Measurements from ENCODE around the gene ST8SIA4.
A peak's percentile ranks its signal among the peaks of the same experiment; 100 is the strongest.

The ST8SIA4 gene

GRCh38 chr5:100779669-100780375, 123.3 kb downstream of the ST8SIA4 start:
- no peak for DNase-seq

GRCh38 chr5:100777680-100778300, 125.3 kb downstream of the ST8SIA4 start:
- peak; percentile 16 to 90 for DNase-seq

DNA sequence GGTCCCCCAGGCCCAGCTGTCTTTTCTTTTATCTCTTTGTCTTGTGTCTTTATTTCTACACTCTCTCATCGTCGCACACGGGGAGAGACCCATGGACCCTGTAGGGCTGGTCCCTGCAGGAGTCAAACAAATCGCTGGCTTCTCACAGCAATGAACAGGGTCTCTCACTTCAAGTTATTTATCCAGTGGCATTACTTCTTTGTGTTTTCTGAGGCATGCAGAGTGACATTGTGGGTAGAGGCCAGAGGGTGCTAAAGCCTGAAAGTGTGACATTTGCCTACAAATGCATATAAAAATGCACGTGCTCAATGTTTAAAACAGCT, 127.6 kb downstream of the ST8SIA4 start:
- no peak for DNase-seq

DNA sequence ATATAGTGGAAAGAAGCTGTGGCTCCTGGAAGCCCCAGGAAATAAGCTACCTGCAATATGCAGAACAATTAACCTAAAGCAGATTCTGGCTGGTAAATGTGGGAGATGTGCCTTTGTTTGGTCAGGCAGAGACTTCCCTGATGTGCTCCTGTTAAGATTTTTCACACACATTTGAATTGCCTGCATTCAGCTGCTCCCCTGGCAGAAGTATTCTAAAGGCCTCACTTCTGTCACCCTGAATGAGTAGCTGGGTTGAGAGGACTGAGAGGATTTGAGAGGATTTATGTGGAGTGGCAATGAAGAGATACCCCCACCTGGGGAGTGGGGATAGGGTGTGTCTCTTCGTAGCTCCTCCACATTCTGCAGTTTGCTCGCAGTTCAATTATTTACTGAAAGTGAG, 130.5 kb downstream of the ST8SIA4 start:
- DNase-seq: no peak

DNA sequence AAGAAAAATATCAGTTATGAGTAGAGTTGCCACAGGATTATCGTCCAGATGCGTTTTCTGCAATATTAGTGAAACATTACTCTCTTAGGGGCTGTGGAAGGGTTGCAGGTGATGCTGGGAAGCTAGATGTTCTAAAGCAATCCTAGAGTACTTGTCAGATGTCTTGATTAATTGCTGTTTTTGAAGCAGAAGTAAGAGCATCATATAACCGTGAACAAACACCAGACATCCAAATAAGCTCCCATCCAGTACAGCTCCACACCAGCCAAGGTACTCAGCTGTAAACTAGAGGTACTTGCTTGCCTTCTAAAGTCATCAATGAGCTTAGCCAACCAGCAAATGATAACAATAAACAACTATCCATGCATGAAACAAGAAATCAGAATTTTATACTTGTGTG, 131.1 kb downstream of the ST8SIA4 start:
- no peak for DNase-seq

DNA sequence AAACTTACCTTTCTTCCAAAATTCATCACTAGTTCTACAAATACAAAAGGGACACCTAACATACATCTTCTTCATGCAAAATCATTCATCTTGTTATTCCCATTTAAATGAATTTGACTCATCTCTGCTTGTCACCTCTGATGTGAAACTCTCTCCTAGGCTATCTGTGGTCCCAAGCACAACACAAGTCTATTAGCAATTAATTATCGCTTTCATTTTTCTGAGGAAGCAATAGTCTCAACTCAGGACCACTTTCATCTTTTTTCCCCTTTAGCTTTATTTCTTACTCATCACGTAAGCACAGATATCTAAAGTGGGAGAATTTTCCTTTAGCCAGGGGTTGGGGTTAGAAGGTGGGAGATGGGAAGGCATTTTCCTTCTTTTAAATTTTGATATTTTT, 131.9 kb downstream of the ST8SIA4 start:
- no peak for DNase-seq

GRCh38 chr5:100768221-100768620, 134.9 kb downstream of the ST8SIA4 start:
- DNase-seq: no peak

- no peak for DNase-seq
These were observed 140.1 kb downstream of the ST8SIA4 start for GRCh38 chr5:100762995-100763394.

GRCh38 chr5:100762108-100762507, 141.0 kb downstream of the ST8SIA4 start:
- no peak for DNase-seq

GRCh38 chr5:100761192-100761591, 141.9 kb downstream of the ST8SIA4 start:
- DNase-seq: no peak

GRCh38 chr5:100760688-100761087, 142.4 kb downstream of the ST8SIA4 start:
- no peak for DNase-seq

DNA sequence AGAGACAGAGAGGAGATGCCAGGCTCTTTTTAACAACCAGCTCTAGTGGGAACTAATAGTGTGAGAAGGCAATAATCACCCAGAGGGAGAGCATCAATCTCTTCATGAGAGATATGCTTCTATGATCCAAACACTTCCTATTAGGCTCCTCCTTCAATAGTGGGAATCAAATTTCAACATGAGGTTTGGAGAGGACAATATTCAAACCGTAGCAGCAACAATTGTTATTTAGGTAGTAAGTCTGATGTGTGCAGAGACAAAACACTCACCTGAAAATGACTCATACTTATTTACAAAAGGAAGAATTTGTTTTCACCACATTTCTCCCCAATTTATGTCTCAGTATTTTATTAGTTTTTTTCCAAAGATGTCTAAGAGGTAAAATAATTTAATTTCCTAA, 144.3 kb downstream of the ST8SIA4 start:
- no peak for DNase-seq

DNA sequence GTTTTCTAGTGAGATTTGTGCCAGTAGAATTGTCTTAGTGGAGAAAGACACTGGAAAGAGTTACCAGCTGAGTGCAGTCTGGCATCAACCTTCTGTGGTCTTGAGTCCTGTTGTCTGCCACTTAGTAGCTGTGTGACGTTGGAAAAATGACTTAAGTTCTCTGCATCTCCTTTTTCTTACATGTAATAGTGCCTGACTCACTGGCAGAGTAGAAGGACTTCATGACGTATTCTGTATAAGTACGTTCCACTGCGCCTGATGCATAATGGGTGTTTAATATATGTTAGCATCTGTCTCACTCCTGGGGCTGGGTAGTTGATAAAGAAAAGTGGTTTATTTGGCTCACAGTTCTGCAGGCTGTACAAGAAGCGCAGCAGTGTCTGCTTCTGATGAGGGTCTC, 144.8 kb downstream of the ST8SIA4 start:
- DNase-seq: no peak

DNA sequence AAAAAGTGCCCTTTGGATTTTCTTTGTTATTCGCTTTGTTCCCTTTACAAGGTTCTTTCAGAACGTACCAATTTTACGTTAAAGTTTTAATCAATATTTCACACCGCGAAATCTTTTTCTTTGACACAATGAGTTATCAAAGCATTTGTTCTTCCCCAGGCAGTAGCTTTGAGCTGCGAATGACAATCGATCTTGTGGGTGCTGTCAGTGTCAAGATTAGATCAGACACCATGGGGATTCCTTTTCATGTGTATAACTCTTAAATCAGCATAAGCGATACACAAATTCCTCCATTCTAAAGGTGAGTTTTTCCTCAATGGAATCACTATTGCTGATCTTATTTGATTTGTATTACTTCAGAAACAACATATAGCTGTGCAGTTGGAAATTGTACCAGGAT, 145.5 kb downstream of the ST8SIA4 start:
- no peak for DNase-seq

All from SW 1271 (cell line).